ENCODE data around the gene CCHCR1.
"Not testable (repeated sequence)": the region's sequence is repeated elsewhere in the genome, so short reads cannot be mapped to it uniquely, and the experiment has no call there.

The CCHCR1 gene

DNA sequence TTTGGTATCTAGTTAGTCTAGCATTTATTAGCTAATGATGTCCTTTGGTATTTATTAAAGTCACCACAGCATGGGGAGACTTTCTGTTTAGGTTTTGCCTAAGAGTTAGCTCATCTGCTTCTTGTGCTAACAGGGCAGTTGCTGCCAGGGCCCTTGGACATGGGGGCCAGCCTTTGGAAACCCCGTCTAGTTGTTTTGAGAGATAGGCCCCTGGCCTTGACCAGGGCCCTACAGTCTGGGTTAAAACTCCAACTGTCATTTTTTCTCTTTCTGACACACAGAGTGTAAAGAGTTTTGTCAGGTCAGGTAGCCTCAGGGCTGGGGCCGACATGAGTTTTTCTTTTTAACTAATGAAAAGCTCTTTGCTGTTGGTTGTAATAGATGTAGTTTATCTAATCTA is 25.7 kb upstream of the CCHCR1 start:
- not testable (repeated sequence) for DNase-seq

DNA sequence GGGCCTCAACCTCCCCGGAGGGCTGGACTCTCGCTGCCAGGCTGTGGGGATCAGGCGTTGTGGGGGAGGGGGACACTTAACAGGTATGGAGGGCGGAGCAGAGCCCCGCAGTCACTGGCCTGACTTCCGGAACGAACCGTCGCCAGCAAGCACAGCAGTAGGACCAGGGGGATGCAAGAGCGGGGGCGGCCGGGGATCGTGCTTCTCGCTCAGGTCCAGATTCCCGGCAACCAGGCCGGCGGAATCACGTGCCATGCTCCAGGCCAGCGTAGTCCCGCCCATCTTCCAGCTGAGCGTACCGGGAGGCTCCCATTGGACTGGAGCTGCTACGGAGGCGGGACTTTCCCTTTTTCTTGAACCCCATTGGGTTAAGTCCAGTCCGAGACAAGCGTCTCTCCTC is 22.9 kb upstream of the CCHCR1 start:
- DNase-seq = peak; percentile 87

- no peak for DNase-seq
Measured at GRCh38 chr6:31179896-31180295, 22.3 kb upstream of the CCHCR1 start.

DNA sequence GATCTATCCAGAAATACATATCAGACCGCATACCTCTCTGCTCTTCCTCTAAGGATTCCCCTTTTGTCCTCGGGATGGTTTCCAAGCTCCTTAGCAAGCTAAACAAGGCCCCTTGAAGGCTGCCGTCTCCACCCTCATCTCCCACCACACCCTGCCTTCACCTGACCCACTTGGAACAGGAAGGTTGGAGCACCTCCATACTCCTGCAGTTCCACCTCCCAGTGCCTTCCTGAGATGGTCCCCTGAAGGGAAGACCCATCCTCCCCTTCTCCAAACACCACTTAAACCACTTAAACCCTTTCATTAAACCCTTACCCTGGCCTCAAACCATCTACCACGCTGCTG is 21.4 kb upstream of the CCHCR1 start:
- no peak for DNase-seq

- no peak for DNase-seq
Measured at GRCh38 chr6:31178143-31179041, 20.8 kb upstream of the CCHCR1 start.

DNA sequence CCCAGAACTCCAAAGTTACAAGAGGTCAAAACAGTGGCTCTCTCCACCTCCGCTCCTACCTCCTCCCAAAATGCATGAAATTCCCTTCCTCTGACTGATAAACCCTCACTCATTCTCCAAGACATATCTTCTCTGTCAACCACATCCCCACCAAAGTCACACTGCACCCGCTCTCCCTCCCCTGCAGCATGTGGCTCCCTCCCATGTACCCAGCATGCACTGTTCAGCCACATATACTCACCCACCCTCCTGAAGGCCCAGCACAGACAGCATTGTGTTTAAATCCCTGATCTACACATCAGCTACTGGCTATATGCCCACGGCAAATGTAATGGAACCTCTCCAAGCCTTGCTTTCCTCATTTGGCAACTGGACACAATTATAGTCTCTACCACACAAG is 18.4 kb upstream of the CCHCR1 start:
- peak; percentile 58 for DNase-seq

- DNase-seq = no peak
Measured at GRCh38 chr6:31174378-31174777, 16.8 kb upstream of the CCHCR1 start.

DNA sequence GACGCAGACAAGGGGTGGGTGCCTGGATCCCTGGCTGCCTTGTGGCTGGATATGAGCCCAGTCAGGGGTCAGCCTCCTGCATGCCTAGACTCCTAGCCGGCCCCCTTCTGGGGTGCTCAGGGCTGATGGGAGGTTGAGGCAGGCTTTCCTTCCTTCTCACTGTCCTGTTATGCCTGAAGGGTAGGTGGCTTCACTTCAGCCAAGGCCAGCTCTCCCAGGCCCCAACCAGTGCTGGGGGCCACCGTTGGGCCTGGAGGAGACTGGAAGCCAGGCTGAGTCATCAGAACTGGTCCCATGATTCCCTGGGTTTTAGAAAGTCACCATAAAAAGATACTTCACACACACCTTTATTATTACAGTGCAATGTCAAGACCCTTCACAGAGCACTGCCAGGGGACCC is 15.8 kb upstream of the CCHCR1 start:
- DNase-seq = no peak

DNA sequence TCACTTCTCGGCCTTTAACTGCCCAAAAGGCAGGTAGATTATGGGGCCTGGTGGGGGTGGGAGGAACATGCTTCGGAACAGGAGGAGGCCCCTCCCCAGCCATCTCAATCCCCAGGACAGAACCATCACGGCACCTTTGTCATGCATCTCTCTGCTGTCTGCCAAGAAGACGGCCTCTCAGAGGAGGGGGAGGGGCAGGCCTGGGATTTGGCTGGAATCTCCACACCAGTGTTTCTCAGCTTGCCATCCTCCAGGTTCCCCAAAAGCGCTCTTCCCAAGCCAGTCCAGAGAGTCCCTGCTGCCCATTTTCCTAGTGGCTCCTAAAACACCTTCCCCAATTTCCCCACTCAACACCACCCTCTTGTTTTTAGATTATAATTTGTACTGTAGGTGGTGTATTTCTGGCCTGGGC is 15.4 kb upstream of the CCHCR1 start:
- DNase-seq = no peak

DNA sequence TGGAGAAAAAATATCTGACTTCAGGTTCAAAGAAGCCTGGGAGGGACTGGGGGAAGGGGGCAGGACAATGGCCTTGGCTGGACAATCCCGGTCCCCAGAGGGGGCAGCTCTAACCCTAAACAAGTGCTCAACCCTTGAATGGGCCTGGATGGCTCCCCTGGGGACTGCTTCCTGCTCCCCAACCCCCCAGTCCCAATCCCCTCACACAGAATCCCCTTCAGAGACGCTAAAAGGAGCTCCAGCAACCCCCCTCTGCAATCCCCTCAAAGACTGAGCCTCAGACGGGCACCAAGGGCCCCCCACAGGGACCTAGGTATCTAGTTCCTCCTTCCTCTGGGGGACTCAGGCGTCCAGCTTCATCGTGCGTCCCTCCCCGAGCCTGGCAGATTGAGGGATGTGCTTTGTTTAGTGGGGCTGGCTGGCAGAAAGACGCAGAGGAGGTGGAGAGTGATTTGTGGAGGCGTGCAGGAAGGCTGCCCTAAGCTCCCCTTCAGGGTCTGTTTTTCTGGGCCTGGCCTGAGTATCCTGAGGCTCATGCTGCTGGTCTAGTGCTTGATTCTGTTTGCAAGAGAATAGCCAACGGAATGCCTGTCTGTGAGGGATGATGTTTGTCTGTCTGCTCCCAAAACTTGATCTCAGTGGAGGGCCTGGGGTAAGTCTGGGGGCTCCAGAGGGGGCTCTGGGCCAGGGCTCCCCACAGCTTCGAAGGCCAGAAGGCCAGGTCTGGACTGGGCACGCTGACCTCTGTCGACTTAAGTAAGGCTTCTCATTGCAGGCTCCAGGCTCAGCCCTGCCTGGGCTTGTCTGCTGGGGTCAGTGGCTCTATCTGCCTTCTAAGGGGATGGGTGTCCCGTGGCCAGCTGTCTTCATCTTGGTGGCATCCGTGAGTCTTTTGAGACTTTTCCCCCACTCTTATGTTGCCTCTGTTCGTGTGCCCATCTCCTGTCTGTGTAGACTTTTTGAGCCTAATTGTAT is 14.6 kb upstream of the CCHCR1 start:
- DNase-seq = no peak

DNA sequence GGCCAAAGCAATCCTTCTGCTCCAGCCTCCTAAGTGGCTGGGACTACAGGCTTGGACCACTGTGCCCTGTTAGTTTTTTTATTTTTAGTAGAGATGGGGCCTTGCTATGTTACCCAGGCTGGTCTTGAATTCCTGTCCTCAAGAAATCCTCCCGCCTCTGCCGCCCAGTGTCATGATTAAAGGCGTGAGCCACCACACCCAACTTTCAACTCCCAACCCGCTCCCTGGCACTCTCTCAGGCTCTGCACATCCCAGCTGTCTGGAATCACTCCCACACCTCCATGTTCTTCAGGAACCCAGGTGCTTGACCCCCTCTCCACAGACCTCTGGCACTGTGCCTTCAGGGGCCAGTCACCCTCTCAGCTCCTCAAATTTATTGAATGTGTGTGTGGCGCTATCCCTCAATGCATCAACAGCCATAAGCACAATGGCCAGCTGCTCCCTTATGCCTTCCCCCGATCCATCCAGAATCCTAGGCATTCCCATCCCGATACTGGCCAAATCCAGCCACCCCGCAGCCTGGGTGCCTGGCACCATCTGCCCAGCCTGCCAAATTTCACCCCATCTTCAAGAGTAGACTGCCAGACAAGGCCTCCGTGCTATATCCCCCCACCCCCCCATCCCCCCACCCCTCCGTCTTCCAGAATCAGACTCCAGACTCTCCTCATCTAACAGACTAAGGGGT is 13.5 kb upstream of the CCHCR1 start:
- DNase-seq = no peak

- DNase-seq = no peak
Measured at GRCh38 chr6:31170600-31170881, 12.9 kb upstream of the CCHCR1 start, which contains the start of gene POU5F1. Gene POU5F1, minus strand, starts transcription at chr6:31170682. Its CDS starts 62 bp downstream, at chr6:31170620.

DNA sequence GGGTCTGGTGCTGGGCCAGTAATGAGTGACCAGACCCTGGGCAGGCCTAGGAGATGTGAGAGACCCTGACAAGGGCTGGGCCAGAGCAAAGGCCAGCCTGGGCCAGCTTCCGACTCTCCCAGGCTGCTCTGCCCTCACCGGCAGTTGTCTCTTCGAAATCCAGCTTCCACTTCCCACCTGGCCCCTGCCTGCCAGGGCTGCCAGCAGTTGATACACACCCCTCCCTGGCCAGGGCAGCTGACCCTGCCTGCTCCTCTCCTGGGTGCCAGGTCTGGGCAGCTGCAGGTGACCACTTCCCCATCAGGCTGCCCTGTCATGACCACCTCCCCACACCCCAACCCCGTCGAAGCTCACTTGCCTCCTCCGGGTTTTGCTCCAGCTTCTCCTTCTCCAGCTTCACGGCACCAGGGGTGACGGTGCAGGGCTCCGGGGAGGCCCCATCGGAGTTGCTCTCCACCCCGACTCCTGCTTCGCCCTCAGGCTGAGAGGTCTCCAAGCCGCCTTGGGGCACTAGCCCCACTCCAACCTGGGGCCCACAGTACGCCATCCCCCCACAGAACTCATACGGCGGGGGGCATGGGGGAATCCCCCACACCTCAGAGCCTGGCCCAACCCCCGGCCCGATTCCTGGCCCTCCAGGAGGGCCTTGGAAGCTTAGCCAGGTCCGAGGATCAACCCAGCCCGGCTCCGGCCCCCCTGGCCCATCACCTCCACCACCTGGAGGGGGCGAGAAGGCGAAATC is 12.4 kb upstream of the CCHCR1 start:
- not testable (repeated sequence) for DNase-seq

- no peak for DNase-seq
Measured at GRCh38 chr6:31169123-31169857, 11.7 kb upstream of the CCHCR1 start.

GRCh38 chr6:31168606-31169005 is 11.0 kb upstream of the CCHCR1 start:
- no peak for DNase-seq

GRCh38 chr6:31165986-31166385 is 8.4 kb upstream of the CCHCR1 start:
- DNase-seq = no peak

DNA sequence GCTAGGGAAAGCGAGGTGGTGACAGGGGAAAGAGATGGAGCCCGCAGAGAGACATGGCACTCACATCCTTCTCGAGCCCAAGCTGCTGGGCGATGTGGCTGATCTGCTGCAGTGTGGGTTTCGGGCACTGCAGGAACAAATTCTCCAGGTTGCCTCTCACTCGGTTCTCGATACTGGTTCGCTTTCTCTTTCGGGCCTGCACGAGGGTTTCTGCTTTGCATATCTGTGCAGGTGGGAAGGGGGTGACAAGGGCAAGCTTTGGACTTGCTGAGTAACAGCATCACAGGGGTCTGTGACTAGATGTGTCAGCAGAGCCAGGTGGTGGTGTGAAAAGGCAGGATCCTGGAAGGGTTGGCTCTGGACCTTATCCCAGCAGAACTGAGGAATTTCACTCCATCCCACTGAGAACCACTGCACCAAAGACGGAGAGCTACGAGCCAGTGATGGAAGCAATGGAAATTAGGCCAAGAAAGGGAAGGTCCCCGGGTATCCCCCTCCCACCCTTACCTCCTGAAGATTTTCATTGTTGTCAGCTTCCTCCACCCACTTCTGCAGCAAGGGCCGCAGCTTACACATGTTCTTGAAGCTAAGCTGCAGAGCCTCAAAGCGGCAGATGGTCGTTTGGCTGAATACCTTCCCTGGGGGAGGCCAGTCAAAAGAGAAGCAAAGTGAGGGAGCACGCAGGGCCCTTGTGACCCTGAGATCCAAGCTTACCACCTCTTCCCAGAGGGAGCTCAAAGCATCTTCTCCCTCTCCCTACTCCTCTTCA is 7.6 kb upstream of the CCHCR1 start:
- not testable (repeated sequence) for DNase-seq

DNA sequence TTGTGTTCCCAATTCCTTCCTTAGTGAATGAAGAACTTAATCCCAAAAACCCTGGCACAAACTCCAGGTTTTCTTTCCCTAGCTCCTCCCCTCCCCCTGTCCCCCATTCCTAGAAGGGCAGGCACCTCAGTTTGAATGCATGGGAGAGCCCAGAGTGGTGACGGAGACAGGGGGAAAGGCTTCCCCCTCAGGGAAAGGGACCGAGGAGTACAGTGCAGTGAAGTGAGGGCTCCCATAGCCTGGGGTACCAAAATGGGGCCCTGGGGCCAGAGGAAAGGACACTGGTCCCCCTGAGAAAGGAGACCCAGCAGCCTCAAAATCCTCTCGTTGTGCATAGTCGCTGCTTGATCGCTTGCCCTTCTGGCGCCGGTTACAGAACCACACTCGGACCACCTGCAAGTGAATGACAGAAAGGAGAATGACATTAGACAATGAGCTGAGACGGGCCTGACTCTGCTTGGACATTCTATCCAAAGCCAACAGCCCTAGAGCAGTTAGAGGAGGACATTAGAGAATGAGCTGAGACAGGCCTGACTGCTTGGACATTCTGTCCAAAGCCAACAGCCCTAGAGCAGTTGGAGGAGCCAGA is 7.0 kb upstream of the CCHCR1 start:
- not testable (repeated sequence) for DNase-seq

GRCh38 chr6:31163922-31164321 is 6.3 kb upstream of the CCHCR1 start:
- peak; percentile 28 for DNase-seq

DNA sequence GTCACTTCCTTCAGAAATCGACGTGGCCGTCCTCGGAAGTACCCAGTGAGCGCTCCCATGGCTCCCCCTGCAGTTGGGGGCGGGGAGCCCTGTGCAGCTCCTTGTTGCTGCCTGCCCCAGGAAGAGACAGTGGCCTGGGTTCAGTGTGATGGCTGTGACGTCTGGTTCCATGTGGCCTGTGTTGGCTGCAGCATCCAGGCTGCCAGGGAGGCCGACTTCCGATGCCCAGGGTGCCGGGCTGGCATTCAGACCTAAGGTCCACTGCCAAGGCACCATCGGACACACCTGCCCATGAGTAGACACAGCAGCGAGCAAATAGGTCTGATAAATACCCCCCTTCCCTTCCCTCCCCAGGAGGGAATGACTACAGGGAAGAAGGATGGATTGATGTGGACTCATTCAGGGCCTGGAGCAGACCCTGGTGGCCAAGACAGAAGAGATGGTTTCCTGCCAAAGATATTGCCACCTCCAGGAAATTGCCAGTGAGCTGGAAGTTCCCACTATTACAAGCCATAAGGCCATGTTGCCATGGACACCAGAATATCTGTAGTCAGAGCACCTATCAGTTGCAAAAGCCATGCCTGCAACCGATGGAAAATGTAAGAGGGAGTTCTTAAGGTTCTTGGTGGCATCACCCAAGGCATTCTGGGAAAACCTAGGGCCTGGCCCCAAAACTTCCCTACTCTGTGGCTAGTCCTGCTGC is 5.0 kb upstream of the CCHCR1 start:
- no peak for DNase-seq
